Activated CD8-positive, alpha-beta memory T cell treated with anti-CD3 and anti-CD28 coated beads, Interleukin-2, amount 50 U/mL, for 48 hours (primary cell): ENCODE measurements around the gene HNRNPAB.

Experiments
- DNase-seq: peaks from one replicate; pipeline ENCODE4 v3.0.0-alpha.2; 2020

HNRNPAB gene

GRCh38 chr5:178232124-178232919 is 28.0 kb downstream of the HNRNPAB start, which contains the start of gene PHYKPL:
TSS of gene PHYKPL (minus strand) at chr5:178232802. CDS start at chr5:178232550, 252 bp downstream.
- DNase-seq: peak; percentile 86

- DNase-seq: no peak
Measured at GRCh38 chr5:178232920-178233429, 28.6 kb downstream of the HNRNPAB start.

GRCh38 chr5:178234121-178234749 is 29.9 kb downstream of the HNRNPAB start:
- DNase-seq: no peak

- DNase-seq: peak; percentile 93
Measured at GRCh38 chr5:178234750-178235587, 30.6 kb downstream of the HNRNPAB start.

- no peak for DNase-seq
Measured at GRCh38 chr5:178235588-178235974, 31.2 kb downstream of the HNRNPAB start.

GRCh38 chr5:178236126-178236525 is 31.8 kb downstream of the HNRNPAB start:
- DNase-seq: no peak

- no peak for DNase-seq
Measured at GRCh38 chr5:178236679-178237078, 32.3 kb downstream of the HNRNPAB start.

- no peak for DNase-seq
Measured at GRCh38 chr5:178237431-178238312, 33.3 kb downstream of the HNRNPAB start.

- no peak for DNase-seq
Measured at GRCh38 chr5:178238313-178238635, 33.9 kb downstream of the HNRNPAB start.

- DNase-seq: peak; percentile 65
Measured at GRCh38 chr5:178238711-178239592, 34.6 kb downstream of the HNRNPAB start.

- DNase-seq: peak; percentile 70
Measured at GRCh38 chr5:178239626-178240301, 35.4 kb downstream of the HNRNPAB start.

- peak; percentile 60 for DNase-seq
Measured at GRCh38 chr5:178240341-178240741, 36.0 kb downstream of the HNRNPAB start.

GRCh38 chr5:178240766-178241165 is 36.4 kb downstream of the HNRNPAB start:
- DNase-seq: no peak

GRCh38 chr5:178241231-178241663 is 36.9 kb downstream of the HNRNPAB start:
- no peak for DNase-seq

GRCh38 chr5:178241688-178242231 is 37.4 kb downstream of the HNRNPAB start:
- no peak for DNase-seq

- no peak for DNase-seq
Measured at GRCh38 chr5:178242416-178242815, 38.1 kb downstream of the HNRNPAB start.

GRCh38 chr5:178244576-178244975 is 40.2 kb downstream of the HNRNPAB start:
- no peak for DNase-seq

GRCh38 chr5:178245389-178245788 is 41.1 kb downstream of the HNRNPAB start:
- no peak for DNase-seq

- DNase-seq: peak; percentile 45
Measured at GRCh38 chr5:178246624-178247279, 42.4 kb downstream of the HNRNPAB start.
